ENCODE data around the gene COL4A2. TPM values are rescaled to one million over a fixed set of nuclear protein-coding genes. Genes with fewer than 3 reads are reported as not detected.
A peak's percentile ranks its signal among the peaks of the same experiment; 100 is the strongest.

The COL4A2 gene
- total RNA-seq, 4 donors from 2014 or later: 56.6 to 139 (median 89.1) TPM

DNA sequence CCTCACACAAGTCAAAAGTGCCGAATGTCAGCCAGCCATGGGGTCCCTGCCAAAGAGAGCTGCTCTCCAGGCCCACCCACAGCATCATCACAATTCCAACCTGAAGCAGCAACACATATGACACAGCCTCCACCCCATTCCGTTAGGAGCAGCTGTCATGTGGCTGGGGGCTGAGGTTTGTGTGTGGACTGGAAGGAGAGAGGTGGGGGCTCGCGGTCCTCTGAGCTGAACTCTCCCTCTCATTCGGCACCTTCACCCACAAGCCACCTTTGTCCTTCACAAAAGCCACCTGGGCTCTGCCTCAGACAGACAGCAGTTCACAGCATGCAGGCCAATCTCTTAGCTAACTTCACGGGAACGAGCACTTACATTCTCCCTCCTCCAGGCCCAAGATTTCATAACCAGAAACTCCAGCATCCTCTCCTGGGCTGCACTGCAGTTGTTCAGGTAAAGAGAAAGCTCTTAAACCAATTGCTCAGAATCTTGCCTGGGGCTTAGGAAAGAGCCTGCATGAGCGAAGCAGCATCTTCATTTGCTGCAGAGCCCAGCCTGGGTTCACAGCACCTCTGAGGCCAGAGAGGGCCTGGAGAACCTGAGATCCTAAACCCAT lies 247.2 kb downstream of the COL4A2 start:
- peaks cover 0 to 48% (median 4%) of the 10 kb centered on the region in 4 donors for H3K4me1 ChIP-seq
- peak in 1 of 3 donors; percentile 36 for DNase-seq
- H3K9me3 ChIP-seq: no peaks in the 10 kb centered on the region
- TF ChIP-seq, protein P1, sequence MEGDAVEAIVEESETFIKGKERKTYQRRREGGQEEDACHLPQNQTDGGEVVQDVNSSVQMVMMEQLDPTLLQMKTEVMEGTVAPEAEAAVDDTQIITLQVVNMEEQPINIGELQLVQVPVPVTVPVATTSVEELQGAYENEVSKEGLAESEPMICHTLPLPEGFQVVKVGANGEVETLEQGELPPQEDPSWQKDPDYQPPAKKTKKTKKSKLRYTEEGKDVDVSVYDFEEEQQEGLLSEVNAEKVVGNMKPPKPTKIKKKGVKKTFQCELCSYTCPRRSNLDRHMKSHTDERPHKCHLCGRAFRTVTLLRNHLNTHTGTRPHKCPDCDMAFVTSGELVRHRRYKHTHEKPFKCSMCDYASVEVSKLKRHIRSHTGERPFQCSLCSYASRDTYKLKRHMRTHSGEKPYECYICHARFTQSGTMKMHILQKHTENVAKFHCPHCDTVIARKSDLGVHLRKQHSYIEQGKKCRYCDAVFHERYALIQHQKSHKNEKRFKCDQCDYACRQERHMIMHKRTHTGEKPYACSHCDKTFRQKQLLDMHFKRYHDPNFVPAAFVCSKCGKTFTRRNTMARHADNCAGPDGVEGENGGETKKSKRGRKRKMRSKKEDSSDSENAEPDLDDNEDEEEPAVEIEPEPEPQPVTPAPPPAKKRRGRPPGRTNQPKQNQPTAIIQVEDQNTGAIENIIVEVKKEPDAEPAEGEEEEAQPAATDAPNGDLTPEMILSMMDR (IDR thresholded peaks at IDR 0.05): no peak
- TF ChIP-seq POLR2A (IDR thresholded peaks at IDR 0.05): no peak
- no peak overlapping the region for H3K27ac ChIP-seq
- H3K27me3 ChIP-seq: no peaks in the 10 kb centered on the region
- H3K4me3 ChIP-seq: no peak overlapping the region
- H3K36me3 ChIP-seq: peaks cover 0 to 8% (median 0%) of the 10 kb centered on the region in 3 donors

DNA sequence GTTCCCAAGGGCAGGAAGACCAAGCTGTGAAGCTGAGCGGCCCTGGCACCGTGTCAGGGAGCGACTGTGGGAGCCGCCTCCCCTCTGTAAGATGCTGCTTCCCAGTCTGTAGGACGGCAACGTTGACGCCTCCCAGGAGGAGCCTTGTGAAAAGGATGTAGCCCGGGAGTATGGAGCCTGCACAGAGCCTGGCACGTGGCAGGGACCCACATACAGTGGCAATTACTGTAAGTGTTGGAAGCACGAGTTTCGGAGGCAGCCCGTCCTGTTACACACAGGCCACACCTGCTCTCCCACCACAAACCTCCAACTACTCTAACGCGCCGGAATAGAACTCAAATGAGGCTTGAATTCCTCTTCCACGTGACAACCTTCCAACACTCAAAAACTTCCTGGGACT lies 247.9 kb downstream of the COL4A2 start:
- no peak for TF ChIP-seq POLR2A (IDR thresholded peaks at IDR 0.05)
- TF ChIP-seq, protein P1 (IDR thresholded peaks at IDR 0.05): no peak
- H3K4me1 ChIP-seq: peaks cover 0 to 53% (median 4%) of the 10 kb centered on the region in 4 donors
- peak overlapping the region in 1 of 4 donors; percentile 51 for H3K27ac ChIP-seq
- peaks cover 0 to 8% (median 0%) of the 10 kb centered on the region in 3 donors for H3K36me3 ChIP-seq
- no peaks in the 10 kb centered on the region for H3K9me3 ChIP-seq
- peak in 1 of 3 donors; percentile 31 for DNase-seq
- no peaks in the 10 kb centered on the region for H3K27me3 ChIP-seq
- H3K4me3 ChIP-seq: no peak overlapping the region

GRCh38 chr13:110555601-110556223 lies 248.6 kb downstream of the COL4A2 start:
- H3K9me3 ChIP-seq: no peaks in the 10 kb centered on the region
- peak in 2 of 3 donors; percentile 39 to 51 for DNase-seq
- H3K27me3 ChIP-seq: no peaks in the 10 kb centered on the region
- no peak overlapping the region for H3K4me3 ChIP-seq
- TF ChIP-seq POLR2A (IDR thresholded peaks at IDR 0.05): no peak
- TF ChIP-seq, protein P1 (IDR thresholded peaks at IDR 0.05): peak in 1 of 6 experiments; percentile 4
- H3K27ac ChIP-seq: peak overlapping the region; percentile 46 to 62 (median 50)
- H3K36me3 ChIP-seq: peaks cover 0 to 8% (median 0%) of the 10 kb centered on the region in 3 donors
- peaks cover 0 to 57% (median 4%) of the 10 kb centered on the region in 4 donors for H3K4me1 ChIP-seq

DNA sequence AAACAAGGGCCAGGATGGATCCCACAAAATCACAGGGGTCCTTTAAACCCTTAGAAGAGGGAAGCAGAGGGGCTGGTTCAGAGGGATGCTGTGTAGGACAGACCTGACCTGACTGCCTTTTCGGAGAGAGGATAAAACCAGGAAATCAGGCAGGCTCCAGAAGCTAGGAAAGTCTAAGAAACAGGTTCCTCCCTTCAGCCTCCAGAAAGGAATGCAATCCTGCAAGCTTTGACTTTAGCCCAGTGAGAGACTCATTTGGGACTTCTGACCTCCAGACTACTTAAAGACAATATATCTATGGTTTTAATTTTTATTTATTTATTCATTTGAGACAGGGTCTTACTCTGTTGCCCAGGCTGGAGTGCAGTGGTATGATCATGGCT lies 249.1 kb downstream of the COL4A2 start:
- Histone ChIP-seq H3K36me3 (peaks cover 0 to 8% (median 0%) of the 10 kb centered on the region in 3 donors), H3K27ac (peak overlapping the region; percentile 46 to 62 (median 50)), H3K4me1 (peaks cover 0 to 53% (median 4%) of the 10 kb centered on the region in 4 donors), H3K4me3 (no peak overlapping the region), H3K9me3 (no peaks in the 10 kb centered on the region), H3K27me3 (no peaks in the 10 kb centered on the region)
- DNase-seq: no peak
- TF ChIP-seq, protein P1 (IDR thresholded peaks at IDR 0.05): no peak
- no peak for TF ChIP-seq POLR2A (IDR thresholded peaks at IDR 0.05)

- TF ChIP-seq, protein P1 (IDR thresholded peaks at IDR 0.05): no peak
- TF ChIP-seq POLR2A (IDR thresholded peaks at IDR 0.05): no peak
- Histone ChIP-seq H3K36me3 (peaks cover 0 to 8% (median 0%) of the 10 kb centered on the region in 3 donors), H3K27ac (peak overlapping the region in 2 of 4 donors; percentile 32 to 46), H3K27me3 (no peaks in the 10 kb centered on the region), H3K9me3 (no peaks in the 10 kb centered on the region), H3K4me1 (peaks cover 0 to 44% (median 4%) of the 10 kb centered on the region in 4 donors), H3K4me3 (no peak overlapping the region)
- no peak for DNase-seq
Observed at GRCh38 chr13:110557082-110557481, 250.0 kb downstream of the COL4A2 start.
